B cell (primary cell): ENCODE measurements around the gene WDR7. TPM values are rescaled to one million over a fixed set of nuclear protein-coding genes. Genes with fewer than 3 reads are reported as not detected.

Experiments
- ATAC-seq: fragments of 200-7000 bp; cut with Tn5 transposase; one replicate; pipeline ENCODE4 v1.10.0; 2021; ENCODE audit warnings: low read depth, mild to moderate bottlenecking, moderate number of reproducible peaks, moderate library complexity
- CTCF ChIA-PET: fragments of 350-600 bp; sonication (Branson Sonifier 250); formaldehyde crosslinking; loops from one replicate; lab custom pipeline; 2021; ENCODE audit warnings: antibody characterized with exemption, inconsistent platforms; lab: Charles Lee
- POLR2A ChIA-PET: fragments of 350-600 bp; sonication (Branson Sonifier 250); formaldehyde crosslinking; loops from one replicate; lab custom pipeline; 2021; ENCODE audit warnings: antibody characterized with exemption; lab: Charles Lee
- DNase-seq: peaks from one replicate; pipeline ENCODE4 v3.0.0; 2013
- H2AFZ ChIP-seq: 2 replicates; pipeline ENCODE4 v1.6.1; 2012; ENCODE audit warnings: mild to moderate bottlenecking, low read depth, low read length; ENCODE audit not compliant: insufficient read depth, poor library complexity, severe bottlenecking
- H3K27ac ChIP-seq, 2 donors: 1 replicate in 1 of 2; 2 replicates in 1 of 2; pipeline ENCODE4 v1.5.1; 2012 to 2013; ENCODE audit warnings: low read length in 2 of 2, mild to moderate bottlenecking in 2 of 2, moderate library complexity in 1 of 2
- H3K27me3 ChIP-seq, 4 experiments: fragments of 200-600 bp in 1 of 4; sonication (generic) in 1 of 4; replicated peaks in 1 of 4; 1 replicate in 2 of 4; 2 replicates in 2 of 4; pipeline versions ENCODE4 v1.6.1 to v1.7.0; 2013 to 2016; ENCODE audit warnings: low read length in 3 of 4, mild to moderate bottlenecking in 2 of 4, mixed read lengths in 1 of 4, moderate library complexity in 1 of 4; ENCODE audit not compliant: insufficient read depth in 4 of 4, control insufficient read depth in 3 of 4; ENCODE audit errors: control extremely low read depth in 1 of 4
- H3K36me3 ChIP-seq, 2 experiments: replicated peaks in 1 of 2; 1 replicate in 1 of 2; 2 replicates in 1 of 2; pipeline versions ENCODE4 v1.6.1 to v1.7.1; 2013; ENCODE audit warnings: low read length in 1 of 2; ENCODE audit not compliant: insufficient read depth in 2 of 2, control insufficient read depth in 1 of 2; ENCODE audit errors: control extremely low read depth in 1 of 2, extremely low read depth in 1 of 2
- H3K4me1 ChIP-seq, 2 donors: fragments of 200-600 bp in 1 of 2; sonication (generic) in 1 of 2; 1 replicate in 1 of 2; 2 replicates in 1 of 2; pipeline versions ENCODE4 v1.5.1 to v1.6.1; 2013 to 2017; ENCODE audit warnings: low read length in 2 of 2; ENCODE audit not compliant: control insufficient read depth in 2 of 2, insufficient read depth in 2 of 2
- H3K4me2 ChIP-seq: replicated peaks from 2 replicates; pipeline ENCODE3; 2012; ENCODE audit warnings: mild to moderate bottlenecking, low read depth, low read length; ENCODE audit not compliant: poor library complexity, severe bottlenecking
- H3K4me3 ChIP-seq, 5 experiments: fragments of 200-600 bp in 1 of 5; sonication (generic) in 1 of 5; 1 replicate in 3 of 5; 2 replicates in 2 of 5; pipeline versions ENCODE4 v1.5.1 to v1.7.0; 2011 to 2016; ENCODE audit warnings: low read length in 4 of 5, mild to moderate bottlenecking in 4 of 5, low read depth in 2 of 5, control low read depth in 1 of 5, moderate library complexity in 1 of 5; ENCODE audit not compliant: insufficient read depth in 1 of 5; ENCODE audit errors: control extremely low read depth in 1 of 5, extremely low read depth in 1 of 5
- H3K79me2 ChIP-seq: fragments of 200-600 bp; sonication (generic); one replicate; pipeline ENCODE4 v1.6.0; 2016; ENCODE audit warnings: low read length; ENCODE audit not compliant: control insufficient read depth, insufficient read depth
- H3K9ac ChIP-seq: fragments of 200-600 bp; sonication (generic); 2 replicates; pipeline ENCODE4 v1.6.1; 2017; ENCODE audit warnings: mild to moderate bottlenecking, low read length, moderate library complexity
- H3K9me3 ChIP-seq, 3 donors: one replicate each; pipeline versions ENCODE4 v1.6.1 to v1.7.1; 2013; ENCODE audit warnings: low read length in 2 of 3; ENCODE audit not compliant: control insufficient read depth in 2 of 3, insufficient read depth in 1 of 3; ENCODE audit errors: control extremely low read depth in 1 of 3
- H4K20me1 ChIP-seq: 2 replicates; pipeline ENCODE4 v1.6.0; 2012; ENCODE audit warnings: mild to moderate bottlenecking, low read length; ENCODE audit not compliant: insufficient read depth, control insufficient read depth, poor library complexity, severe bottlenecking
- H3K27ac Mint-ChIP-seq: one replicate; pipeline ENCODE4 v1.8.0; 2021; ENCODE audit warnings: mixed read lengths
- H3K27me3 Mint-ChIP-seq: one replicate; pipeline ENCODE4 v1.8.0; 2021; ENCODE audit warnings: mixed read lengths
- H3K4me1 Mint-ChIP-seq: one replicate; pipeline ENCODE4 v1.8.0; 2021; ENCODE audit warnings: mixed read lengths
- H3K4me3 Mint-ChIP-seq: one replicate; pipeline ENCODE4 v1.8.0; 2021; ENCODE audit warnings: mixed read lengths
- H3K9me3 Mint-ChIP-seq: one replicate; pipeline ENCODE4 v1.8.0; 2022; ENCODE audit warnings: mixed read lengths; ENCODE audit not compliant: insufficient read depth
- EZH2 ChIP-seq: IDR thresholded peaks from 2 replicates; pipeline ENCODE4 v1.6.1; 2012; ENCODE audit warnings: borderline replicate concordance, low read depth, mild to moderate bottlenecking, moderate library complexity, low read length; ENCODE audit not compliant: insufficient read depth, poor library complexity, severe bottlenecking
- WGBS: methylation state at CpG from one replicate; pipeline ENCODE4 v1.1.5; 2013; ENCODE audit warnings: missing lambda C conversion rate; ENCODE audit not compliant: insufficient coverage; 5-methylcytosine and 5-hydroxymethylcytosine counted together
- intact Hi-C: fragments of 100-400 bp; cut with micrococcal nuclease; formaldehyde crosslinking; loops from one replicate; pipeline ENCODE4 v1.10.0; 2022
- polyA plus RNA-seq: library from polyadenylated mRNA; depleted of rRNA; stranded (reverse); fragments of >200 nt; gene quantifications from 2 replicates; pipeline ENCODE4 v1.2.3, GENCODE V29; 2012
- total RNA-seq, 2 donors: library from RNA; stranded (reverse); fragments of 120-200 nt in 1 of 2; gene quantifications; 1 replicate in 1 of 2; 2 replicates in 1 of 2; pipeline versions ENCODE4 v1.2.3 to v1.2.4, GENCODE V29; 2013 to 2022
- TF ChIP-seq, protein P1 (sequence below): fragments of 200-600 bp; IDR thresholded peaks from one replicate; pipeline ENCODE4 v1.8.0; 2022; ENCODE audit warnings: antibody characterized with exemption, mild to moderate bottlenecking

Gene WDR7
- total and polyA plus RNA-seq, 2 donors (not counting 1 experiment from before 2014, with no cell fraction given), result 5.5 to 45.0 TPM

- no peak for TF ChIP-seq EZH2
- TF ChIP-seq, protein P1, sequence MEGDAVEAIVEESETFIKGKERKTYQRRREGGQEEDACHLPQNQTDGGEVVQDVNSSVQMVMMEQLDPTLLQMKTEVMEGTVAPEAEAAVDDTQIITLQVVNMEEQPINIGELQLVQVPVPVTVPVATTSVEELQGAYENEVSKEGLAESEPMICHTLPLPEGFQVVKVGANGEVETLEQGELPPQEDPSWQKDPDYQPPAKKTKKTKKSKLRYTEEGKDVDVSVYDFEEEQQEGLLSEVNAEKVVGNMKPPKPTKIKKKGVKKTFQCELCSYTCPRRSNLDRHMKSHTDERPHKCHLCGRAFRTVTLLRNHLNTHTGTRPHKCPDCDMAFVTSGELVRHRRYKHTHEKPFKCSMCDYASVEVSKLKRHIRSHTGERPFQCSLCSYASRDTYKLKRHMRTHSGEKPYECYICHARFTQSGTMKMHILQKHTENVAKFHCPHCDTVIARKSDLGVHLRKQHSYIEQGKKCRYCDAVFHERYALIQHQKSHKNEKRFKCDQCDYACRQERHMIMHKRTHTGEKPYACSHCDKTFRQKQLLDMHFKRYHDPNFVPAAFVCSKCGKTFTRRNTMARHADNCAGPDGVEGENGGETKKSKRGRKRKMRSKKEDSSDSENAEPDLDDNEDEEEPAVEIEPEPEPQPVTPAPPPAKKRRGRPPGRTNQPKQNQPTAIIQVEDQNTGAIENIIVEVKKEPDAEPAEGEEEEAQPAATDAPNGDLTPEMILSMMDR, result no peak
- ChIA-PET CTCF (no interaction called here), POLR2A (no interaction called here)
- no peaks in the 10 kb centered on the region for H3K9me3 ChIP-seq
- Mint-ChIP-seq H3K4me3 (no peak overlapping the region), H3K27me3 (no peaks in the 10 kb centered on the region), H3K27ac (no peak overlapping the region), H3K4me1 (peaks cover 3% of the 10 kb centered on the region), H3K9me3 (no peaks in the 10 kb centered on the region)
- no peaks in the 10 kb centered on the region for H3K27me3 ChIP-seq
- no peak for ATAC-seq
- no peaks in the 10 kb centered on the region for H4K20me1 ChIP-seq
- H3K4me1 ChIP-seq, result no peaks in the 10 kb centered on the region
- no peak overlapping the region for H3K27ac ChIP-seq
- H3K36me3 ChIP-seq, result no peaks in the 10 kb centered on the region
- no peak overlapping the region for H3K9ac ChIP-seq
- H2AFZ ChIP-seq, result no peak overlapping the region
- intact Hi-C loops, result no loop called here
- no peak overlapping the region for H3K4me3 ChIP-seq
- DNase-seq, result no peak
- no peak overlapping the region for H3K4me2 ChIP-seq
- H3K79me2 ChIP-seq, result no peaks in the 10 kb centered on the region
- 82% methylated on average over 4 of the region's 7 CpGs for whole genome bisulfite sequencing
Observed at GRCh38 chr18:56962322-56962721, 311.2 kb downstream of the WDR7 start.

GRCh38 chr18:56967035-56967434, 315.9 kb downstream of the WDR7 start:
- ATAC-seq (no peak), DNase-seq (no peak)
- Mint-ChIP-seq H3K27me3 (no peaks in the 10 kb centered on the region), H3K27ac (no peak overlapping the region), H3K4me1 (peaks cover 3% of the 10 kb centered on the region), H3K9me3 (no peaks in the 10 kb centered on the region), H3K4me3 (no peak overlapping the region)
- TF ChIP-seq, protein P1, result no peak
- no peak for TF ChIP-seq EZH2
- ChIA-PET POLR2A (no interaction called here), CTCF (no interaction called here)
- H3K27me3 ChIP-seq, result no peaks in the 10 kb centered on the region
- H3K79me2 ChIP-seq, result no peaks in the 10 kb centered on the region
- no peak overlapping the region for H3K27ac ChIP-seq
- intact Hi-C loops, result no loop called here
- H4K20me1 ChIP-seq, result no peaks in the 10 kb centered on the region
- WGBS, result 100% methylated on average over 1 of the region's 3 CpGs
- H3K36me3 ChIP-seq, result no peaks in the 10 kb centered on the region
- no peak overlapping the region for H2AFZ ChIP-seq
- no peaks in the 10 kb centered on the region for H3K9me3 ChIP-seq
- no peak overlapping the region for H3K4me2 ChIP-seq
- H3K4me1 ChIP-seq, result no peaks in the 10 kb centered on the region
- H3K4me3 ChIP-seq, result no peak overlapping the region
- no peak overlapping the region for H3K9ac ChIP-seq
